GM12872 (cell line): Measurements from ENCODE around the gene RABGAP1L.

Experiments used
- TF ChIP-seq, protein P1 (sequence below): IDR thresholded peaks from 3 replicates; pipeline ENCODE4 v1.5.1; 2011; ENCODE audit warnings: low read depth, mild to moderate bottlenecking, low read length, moderate library complexity; ENCODE audit not compliant: insufficient read depth

The RABGAP1L gene

DNA sequence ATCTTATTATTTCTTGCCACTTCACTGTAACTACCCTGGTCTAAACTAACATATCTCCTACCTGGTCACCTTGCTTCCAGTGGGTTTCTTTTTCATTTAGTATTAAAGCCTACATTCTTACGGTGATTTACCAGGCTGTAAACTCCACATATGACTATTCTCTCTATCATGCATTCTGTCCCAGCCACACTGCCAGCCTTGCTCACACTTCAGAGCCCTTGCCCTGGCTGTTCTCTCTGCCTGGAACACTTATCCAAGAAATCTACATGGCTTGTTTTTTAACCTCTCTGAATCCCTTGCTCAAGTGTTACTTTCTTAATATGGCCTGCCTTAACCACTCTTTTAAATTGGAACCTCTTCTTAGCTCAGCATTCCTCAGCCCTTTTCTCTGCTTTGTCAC, 501.2 kb downstream of the RABGAP1L start:
- TF ChIP-seq, protein P1, sequence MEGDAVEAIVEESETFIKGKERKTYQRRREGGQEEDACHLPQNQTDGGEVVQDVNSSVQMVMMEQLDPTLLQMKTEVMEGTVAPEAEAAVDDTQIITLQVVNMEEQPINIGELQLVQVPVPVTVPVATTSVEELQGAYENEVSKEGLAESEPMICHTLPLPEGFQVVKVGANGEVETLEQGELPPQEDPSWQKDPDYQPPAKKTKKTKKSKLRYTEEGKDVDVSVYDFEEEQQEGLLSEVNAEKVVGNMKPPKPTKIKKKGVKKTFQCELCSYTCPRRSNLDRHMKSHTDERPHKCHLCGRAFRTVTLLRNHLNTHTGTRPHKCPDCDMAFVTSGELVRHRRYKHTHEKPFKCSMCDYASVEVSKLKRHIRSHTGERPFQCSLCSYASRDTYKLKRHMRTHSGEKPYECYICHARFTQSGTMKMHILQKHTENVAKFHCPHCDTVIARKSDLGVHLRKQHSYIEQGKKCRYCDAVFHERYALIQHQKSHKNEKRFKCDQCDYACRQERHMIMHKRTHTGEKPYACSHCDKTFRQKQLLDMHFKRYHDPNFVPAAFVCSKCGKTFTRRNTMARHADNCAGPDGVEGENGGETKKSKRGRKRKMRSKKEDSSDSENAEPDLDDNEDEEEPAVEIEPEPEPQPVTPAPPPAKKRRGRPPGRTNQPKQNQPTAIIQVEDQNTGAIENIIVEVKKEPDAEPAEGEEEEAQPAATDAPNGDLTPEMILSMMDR = no peak

DNA sequence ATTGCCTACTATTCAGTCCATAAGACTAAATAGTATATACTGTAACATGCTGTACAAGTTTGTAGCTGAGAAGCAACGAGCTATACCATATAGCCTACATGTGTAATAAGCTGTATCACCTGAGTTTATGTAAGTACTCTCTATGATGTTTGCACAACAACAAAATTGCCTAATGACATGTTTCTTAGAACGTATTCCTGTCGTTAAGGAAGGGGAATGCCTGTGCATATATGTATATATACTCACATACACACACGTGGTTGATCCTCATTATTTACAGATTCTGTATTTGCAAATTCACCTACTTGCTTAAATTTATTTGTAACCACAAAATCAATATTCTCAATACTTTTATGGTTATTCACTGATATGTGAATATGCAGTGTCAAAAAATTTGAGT, 504.0 kb downstream of the RABGAP1L start:
- TF ChIP-seq, protein P1 = no peak

DNA sequence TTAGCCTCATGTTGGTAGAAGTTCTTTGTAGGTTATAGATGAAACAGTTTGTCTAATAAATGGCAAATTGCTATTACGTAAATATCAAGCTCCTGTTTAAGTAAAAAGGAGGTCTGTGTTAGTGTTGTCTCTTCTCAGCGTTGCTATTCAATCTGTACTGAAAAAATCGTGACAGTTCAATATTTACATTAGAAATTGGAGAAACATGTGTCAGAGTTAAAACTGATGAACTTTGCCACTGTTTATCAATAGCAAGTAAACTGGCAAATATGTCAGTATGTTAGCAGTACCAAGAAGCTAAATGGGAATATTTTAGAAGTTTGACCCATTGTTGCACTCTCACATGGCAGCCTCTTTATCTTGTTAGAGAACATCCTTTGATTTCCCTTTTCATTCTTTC, 506.9 kb downstream of the RABGAP1L start:
- TF ChIP-seq, protein P1 = no peak

DNA sequence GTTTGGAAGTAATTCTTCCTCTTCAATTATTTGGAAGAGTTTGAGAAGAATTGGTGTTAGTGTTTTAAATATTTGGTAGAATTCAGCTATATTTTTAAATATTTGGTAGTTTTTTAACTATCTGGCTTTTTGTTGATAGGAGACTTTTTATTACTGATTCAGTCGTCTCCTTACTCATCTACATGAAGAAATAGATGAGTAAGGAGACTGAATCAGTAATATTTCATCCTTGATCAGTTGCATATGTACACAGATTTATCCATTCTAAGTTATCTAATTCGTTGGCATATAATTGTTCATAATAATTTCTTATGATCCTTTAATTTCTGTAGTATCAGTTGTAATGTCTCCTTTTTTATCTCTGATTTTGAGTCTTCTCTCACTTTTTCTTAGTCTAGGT, 512.5 kb downstream of the RABGAP1L start:
- TF ChIP-seq, protein P1 = no peak

DNA sequence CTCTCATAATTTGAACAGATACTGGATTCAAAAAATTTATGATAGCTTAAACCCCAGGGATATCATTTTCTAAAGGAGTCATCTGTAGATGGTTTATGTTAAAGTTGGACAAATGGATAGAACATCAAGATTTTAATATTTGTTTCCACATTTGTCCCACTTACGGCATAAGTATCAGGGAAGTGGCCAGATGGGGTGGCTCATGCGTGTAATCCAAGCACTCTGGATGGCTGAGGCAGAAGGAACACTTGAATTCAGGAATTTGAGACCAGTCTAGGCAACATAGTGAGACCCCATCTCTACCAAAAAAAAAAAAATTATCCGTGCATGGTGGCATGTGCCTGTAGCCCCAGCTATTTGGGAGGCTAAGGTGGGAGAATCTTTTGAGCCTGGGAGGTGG, 517.5 kb downstream of the RABGAP1L start:
- TF ChIP-seq, protein P1 = no peak

DNA sequence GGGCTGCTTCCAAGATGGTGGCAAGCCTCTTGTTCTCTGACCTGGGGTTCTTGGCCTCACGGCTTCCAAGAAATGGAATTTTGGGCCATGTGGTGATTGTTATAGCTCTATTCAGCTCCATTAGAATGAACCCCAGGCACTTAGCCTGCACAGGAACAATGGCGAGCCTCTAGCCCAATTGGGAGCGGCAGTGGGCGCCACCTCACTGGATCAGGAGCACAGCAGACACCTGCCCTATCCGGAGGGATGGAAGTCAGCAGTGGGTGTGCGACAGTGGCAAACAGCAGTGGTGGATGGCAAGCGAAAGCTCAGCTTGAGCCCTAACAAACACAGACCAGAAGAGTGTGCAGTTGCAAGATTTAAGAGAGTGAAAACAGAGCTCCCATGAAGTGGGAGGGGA, 519.3 kb downstream of the RABGAP1L start:
- TF ChIP-seq, protein P1 = no peak

DNA sequence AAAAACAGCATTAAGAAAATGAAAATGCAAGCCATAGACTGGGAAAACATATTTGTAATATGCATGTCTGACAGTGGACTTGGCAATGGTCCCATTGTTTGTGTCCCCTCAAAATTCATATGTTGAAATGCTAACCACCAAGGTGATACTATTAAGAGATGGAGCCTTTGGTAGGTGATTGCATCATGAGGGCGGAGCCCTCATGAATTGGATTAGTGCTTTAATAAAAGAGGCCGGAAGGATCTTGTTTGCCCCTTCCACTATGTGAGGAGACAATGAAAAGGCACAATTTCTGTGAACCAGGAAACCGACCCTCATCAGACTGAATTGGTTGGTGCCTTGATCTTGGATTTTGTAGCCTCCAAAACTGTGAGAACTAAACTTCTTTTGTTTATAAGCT, 520.8 kb downstream of the RABGAP1L start:
- TF ChIP-seq, protein P1 = no peak

DNA sequence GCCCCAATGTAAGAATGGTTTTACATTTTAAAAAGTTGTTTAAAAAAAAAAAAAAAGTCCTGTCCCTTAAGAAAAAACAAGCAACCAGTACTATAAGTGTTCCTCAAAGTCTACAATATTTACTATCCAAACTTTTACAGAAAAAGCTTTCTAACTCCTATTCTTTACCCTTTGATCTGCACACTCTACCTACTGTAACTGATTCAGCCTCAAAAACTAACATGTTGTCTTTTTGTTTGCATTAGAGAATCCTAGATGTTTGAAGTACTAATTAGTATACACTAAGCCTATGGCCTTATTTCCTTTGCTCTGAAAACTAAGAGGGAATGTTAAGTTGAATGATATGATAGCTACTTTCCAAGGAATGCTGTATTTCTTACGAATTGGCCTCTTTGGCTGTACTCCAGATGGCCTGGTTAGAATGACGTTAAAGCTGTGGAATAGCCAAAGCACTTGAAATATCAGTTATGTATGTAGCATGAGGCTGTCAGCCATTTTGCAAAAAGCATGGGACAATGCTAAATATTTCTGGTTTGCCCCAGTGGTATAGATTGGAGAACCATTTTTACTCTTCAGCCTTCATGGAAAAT, 523.2 kb downstream of the RABGAP1L start:
- TF ChIP-seq, protein P1 = no peak
